Keratinocyte (primary cell): ENCODE results near the gene DNPH1.

Source experiments
- CTCF ChIP-seq, 3 experiments: IDR thresholded peaks in 1 of 3; conservative IDR thresholded peaks in 1 of 3; optimal IDR thresholded peaks in 1 of 3; 2 replicates in 2 of 3; 3 replicates in 1 of 3; pipeline versions ENCODE3 to v1.5.1; 2011; ENCODE audit warnings: low read length in 3 of 3, mild to moderate bottlenecking in 3 of 3, moderate library complexity in 2 of 3, control low read depth in 1 of 3, inconsistent platforms in 1 of 3; ENCODE audit not compliant: insufficient read depth in 2 of 3; ENCODE audit errors: extremely low read depth in 1 of 3
- EZH2 ChIP-seq: IDR thresholded peaks from one replicate; pipeline ENCODE4 v1.6.1; 2012; ENCODE audit warnings: inconsistent platforms, mild to moderate bottlenecking, low read length, moderate library complexity

DNA sequence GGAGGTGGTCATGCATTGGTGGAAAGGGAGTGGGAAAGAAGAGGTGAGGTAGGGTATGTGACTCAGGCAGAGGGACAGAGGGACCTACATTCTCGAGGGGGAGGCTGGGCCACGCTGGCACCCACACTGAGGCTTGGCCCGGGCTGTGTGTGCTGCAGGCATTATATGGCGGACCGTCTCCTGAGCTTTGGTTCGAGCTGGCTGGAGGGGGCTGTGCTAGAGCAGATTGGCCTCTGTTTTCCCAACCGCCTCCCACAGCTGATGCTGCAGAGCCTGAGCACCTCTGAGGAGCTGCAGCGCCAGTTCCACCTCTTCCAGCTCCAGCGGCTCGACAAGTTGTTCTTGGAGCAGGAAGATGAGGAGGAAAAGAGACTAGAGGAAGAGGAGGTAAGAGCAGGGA, 23.4 kb downstream of the DNPH1 start:
- TF ChIP-seq CTCF (optimal IDR thresholded peaks at IDR 0.05 in 1 of 3, IDR thresholded peaks at IDR 0.05 in 1 of 3, conservative IDR thresholded peaks at IDR 0.05 in 1 of 3; ENCODE audit: extremely low read depth in 1 of 3, insufficient read depth in 2 of 3, low read length in 3 of 3), result no peak
- TF ChIP-seq EZH2, result no peak
